Activated CD4-positive, alpha-beta T cell treated with anti-CD3 and anti-CD28 coated beads for 1 hour (primary cell): ENCODE results near the gene PTPA.
A peak's percentile ranks its signal among the peaks of the same experiment; 100 is the strongest.

Experiments
- DNase-seq: peaks from one replicate; pipeline ENCODE4 v3.0.0-alpha.2; 2020

Gene PTPA

DNA sequence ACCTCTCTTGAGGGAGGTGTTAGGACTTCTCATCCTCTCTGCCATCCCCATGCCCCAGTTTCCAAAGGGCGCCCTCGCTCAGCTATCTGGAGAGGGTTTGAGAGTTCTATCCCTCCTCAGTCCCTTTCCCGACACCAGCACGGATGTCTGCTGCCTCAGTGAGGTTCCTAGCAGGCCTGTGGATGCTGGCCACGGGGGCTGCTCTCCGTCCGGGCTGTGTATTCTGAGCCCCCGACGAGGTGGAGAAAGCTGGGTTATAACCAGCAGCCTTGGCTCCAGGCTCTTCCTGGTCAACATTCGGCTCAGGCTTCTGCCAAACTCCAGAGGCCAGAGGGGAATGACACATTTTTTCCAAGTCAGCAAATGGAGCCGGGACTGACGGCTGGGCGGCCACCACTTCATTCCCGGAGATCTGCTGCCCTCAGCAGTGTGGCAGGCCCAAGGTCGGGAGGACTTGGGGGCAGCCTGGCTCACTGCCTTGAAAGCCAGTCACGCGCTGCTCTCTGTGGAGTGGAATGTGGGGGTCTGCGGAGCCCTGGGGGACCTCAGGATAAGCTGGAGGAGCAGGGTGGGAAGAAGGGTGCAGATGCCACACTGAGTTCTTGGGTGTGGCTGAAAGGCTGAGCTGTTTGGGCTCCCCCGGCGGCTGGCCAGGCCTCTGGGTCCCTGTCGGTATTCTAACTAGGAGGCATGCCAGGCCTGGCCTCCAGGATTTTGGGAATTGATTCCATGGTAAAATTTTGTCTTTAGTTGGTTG, 27.4 kb downstream of the PTPA start:
- DNase-seq = no peak

DNA sequence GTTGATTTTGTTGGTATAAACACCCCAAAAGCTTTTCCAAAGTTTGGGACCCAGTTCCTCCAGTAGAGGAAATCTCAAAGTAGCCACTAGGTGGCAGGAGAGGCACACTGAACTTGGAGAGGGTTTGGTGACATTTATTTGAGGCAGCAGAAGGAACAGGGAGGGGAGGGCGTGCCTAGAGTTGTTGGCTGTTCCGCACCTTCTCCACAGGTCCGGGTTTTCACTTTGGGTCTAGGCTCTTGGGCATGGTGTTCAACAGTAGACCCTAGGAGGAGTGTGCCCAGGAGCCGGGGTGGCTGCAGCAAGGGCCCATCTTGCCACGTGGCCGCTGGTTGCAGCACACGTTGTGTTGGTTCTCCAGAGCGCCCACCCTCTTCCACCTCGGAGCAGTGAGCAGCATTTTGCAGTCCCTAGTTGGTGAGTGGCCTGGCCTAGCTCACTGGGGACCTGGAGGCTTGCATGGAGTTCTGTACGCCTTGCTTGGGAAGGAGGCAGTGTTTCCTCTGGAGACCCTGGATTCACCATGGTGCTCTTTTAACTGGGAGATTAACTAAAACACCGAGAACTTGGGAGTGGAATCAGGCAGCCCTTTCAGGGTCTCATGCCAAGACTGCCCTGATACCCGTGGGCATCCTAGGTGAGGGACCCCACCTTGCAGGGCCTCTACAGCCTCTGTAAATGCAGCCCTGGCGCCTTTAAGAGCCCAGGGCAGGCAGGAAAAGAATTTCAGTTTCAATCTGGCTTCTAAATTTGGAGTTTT, 28.2 kb downstream of the PTPA start:
- DNase-seq = peak; percentile 60

DNA sequence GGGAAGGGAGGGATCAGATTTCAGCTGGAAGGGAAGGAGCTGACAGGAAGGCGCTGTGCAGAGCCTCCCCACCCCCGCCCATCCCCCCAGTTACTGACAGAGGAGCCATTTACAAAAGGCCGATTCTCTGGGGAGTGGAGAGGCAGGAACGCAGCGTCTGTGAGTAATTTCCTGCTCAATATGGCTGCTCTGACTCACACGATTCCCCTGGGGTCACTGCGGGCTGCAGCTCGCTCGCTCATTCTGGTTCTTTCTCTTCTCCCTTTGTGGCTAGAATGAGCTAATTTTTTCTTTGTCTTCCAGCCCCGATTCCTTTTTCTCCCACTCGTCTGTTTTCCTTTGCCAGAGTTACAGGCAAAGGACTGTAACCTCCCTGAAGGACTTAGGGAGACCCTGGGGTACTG, 28.8 kb downstream of the PTPA start:
- peak; percentile 68 for DNase-seq

DNA sequence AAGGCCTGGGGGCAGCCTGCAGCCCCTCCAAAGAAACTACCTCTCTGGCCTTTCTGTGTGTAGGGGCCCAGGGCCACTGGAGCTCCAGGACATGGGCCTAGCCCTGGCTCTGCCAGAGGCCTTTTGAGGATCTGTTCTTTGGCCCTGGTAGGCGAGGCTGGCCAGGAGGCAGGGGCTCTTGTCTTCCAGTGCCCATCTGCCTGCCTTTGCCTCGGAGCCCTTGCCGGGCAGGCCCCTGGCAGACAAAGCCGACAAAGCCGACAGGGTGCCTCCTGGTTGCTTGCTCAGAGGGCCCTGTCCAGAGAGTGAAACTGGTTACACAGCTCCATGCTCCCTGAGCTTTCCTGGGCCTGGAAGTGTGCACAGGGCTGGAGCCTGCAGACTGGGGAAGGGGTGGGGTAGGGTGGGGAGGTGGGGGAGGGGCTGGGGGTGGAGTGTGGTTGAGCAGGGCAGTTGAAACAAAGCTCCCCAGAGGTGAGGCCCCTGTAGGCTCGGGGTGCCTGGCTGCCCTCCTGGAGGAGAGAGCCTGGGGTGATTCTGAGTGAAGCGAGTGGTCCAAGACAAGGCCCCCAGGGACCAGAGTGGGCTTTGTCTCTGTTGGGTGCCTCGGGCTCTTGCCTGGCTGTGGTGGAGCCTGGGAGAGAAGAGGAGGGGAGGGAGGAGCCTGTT, 29.3 kb downstream of the PTPA start:
- DNase-seq = peak; percentile 11

DNA sequence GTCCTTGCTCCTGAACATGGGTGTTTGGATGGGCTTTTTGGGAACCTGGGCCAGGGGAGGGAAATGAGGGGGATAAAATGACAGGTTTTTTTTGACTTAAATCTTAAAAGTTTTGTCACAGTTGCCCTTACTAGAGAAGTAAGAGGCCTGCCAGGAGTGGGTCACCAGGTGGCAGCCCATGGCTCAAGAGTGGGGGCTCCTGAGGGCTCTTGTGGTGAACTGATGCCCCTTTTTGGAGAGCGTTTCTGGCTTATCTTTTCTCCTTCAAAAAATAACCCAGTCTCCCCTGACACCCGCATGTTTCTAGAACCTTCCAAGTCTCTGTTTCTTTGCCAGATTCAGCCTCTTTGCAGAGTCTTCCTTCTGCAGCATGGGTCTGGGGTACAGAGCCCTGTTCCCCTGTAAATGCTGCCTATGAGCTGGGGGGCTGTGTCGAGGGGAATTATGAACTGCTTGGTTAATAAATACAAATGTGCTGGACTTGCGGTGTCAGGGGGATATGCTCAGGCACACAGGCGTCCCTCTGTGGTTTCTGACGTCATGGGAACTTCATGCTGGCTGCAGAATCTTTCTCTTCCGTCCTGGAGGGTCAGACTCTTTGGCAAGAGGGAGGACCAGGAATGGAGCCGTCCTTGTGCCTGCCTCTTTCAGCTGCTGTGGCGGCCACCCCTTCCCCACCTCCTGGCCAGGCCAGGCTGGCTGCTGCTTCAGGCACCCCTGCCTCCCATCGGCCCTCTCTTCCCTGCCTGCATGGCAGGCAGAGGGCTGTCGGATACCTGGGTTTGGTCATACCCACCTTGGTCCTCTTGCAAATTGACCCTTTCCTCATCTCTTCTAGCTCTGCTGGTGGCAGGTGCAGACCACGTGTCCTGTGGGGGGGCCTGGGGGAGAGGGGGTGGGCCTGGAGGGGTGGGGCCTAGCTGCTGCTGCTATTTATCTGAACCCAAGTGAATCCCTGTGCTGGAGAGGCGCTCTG, 30.1 kb downstream of the PTPA start:
- no peak for DNase-seq

DNA sequence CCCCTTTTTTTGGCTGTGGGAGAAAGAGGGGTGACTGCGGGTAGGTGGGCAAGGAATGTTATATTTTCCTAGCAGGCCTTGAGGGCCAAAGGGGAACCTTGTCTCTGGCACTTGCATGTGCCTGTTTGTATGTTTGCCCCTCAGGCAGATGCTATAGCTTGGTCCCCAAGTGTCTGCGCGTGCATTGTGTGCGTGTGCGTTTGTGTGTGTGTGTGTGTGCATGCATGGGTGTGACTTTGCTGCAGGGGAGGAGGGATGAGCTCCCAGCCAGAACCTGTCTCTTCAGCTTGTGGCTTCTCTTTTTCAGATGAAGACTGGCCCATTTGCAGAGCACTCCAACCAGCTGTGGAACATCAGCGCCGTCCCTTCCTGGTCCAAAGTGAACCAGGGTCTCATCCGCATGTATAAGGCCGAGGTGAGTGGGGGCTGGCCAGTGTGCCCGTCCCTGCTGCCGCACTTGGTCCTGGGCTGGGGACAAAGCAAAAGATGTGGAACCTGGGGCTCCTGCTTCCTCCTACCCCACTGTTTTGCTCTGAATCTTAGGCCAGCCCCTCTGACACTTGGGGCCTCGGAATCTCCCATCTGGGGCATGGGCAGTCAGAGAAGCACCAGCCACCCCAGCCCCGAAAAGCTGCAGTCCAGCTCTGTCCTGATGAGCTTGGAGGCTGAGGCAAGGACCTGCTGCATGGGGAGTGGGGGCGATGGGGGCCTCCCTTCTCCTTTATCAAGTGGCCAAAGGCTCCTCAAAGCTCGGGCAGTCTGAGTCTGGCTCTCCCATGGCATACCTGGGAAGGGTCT, 31.1 kb downstream of the PTPA start:
- DNase-seq = no peak

DNA sequence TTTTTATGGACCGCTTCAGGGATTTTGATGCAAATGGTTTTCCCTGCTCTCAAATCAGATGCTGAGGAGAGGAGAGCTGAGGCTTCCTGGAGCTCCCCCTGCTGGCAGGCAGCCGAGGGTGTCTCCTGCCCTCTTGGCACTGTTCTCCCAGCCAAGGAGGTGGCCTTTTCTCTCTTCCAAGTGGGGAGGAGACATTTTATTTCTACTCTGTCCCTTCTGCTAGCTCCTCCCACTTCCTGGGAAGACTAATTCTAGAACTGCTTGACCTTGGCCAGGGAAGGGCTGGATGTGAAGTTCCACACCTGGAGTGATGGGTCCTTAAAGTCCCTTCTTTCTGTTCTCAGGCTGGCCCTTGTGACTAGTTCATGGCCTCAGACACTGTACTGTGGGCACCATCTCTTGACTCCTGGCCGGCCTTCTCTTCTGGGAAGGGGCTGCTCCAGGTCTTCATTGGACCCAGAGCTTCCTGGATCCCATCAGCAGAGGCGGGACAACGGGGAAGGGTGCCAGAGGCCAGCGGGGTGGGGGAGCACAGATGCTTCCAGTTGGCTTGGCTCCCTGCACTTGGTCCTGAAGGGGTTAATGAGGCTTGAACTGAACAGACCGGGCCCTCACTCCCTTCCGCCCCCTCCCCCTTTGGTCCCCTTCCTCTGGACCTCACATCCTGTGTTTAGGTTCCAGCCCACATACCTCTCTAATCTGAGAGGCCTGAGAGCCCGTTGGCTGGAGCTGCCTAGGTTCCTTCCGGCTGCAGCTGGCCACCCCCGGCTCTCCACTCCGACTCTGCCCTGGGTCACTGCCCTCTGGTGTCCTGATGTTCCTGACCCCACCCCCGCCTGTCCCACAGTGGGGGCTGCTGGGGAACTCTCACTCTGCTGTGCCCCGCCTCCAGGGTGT, 32.1 kb downstream of the PTPA start:
- DNase-seq = peak; percentile 55

DNA sequence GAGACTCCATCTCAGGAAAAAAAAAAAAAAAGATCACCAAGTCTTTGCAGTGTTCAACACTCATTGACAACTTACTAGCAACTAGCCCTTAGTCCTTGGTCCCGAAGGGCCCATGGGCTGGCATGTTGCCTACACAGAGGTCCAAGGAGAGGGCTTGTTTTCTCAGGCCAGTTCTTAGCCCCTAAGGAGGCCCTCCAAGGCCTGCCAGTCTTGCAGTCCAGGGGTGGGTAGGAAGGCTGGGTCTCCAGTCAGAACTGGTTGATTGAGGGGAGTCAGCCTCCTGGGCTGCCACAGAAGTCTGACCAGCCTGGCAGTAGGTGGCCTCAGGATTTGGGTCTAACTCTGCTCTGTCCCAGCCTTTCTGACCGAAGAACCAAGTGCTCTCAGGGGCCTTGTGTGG, 34.1 kb downstream of the PTPA start:
- DNase-seq = no peak

DNA sequence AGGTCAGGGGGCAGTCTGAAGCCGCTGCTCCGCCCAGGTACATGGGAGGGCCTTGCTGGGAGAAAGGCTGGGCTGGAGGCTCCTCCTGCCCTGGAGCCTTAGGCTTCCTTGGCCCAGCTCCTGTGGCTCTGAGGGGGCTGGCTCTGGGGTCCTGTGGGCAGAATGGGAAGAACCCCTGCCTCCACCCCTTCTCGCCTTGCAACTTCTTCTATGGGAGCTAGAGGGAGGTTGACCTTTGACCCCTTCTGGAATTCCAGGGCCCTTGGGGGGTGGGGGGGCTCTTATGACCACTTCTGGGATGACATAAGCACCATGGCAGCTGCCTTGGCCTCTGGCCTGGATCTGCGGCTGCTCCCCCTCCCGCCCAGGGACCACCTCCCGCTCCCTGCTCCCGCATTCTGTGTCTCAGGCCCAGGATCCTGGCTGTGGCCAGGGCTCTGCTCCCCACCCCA, 34.7 kb downstream of the PTPA start:
- DNase-seq = no peak

DNA sequence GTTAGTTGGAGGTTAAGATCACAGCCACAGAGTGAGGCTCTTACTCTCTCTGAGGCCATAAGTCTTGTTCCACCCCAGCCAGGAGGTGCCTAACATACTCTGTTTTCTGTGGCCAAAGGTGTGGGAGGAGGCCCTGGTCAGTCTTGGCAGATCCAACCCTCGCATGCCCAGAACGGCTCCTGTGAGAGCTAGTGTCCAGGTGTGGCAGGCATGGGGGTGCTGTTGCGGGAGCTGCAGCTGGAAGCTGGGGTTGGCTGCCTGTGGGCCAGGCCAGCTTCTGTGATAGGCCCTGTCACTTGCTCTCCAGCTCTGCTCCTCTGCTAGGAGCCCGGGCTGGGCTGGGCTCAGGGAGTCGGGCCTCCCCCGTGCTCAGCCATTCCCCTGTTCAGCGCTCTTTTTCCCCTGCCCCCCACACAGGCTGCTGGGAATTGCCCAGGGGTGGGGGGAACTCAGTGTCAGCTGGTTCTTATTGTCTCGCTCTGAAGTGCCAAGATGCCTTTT, 35.3 kb downstream of the PTPA start:
- DNase-seq = no peak

DNA sequence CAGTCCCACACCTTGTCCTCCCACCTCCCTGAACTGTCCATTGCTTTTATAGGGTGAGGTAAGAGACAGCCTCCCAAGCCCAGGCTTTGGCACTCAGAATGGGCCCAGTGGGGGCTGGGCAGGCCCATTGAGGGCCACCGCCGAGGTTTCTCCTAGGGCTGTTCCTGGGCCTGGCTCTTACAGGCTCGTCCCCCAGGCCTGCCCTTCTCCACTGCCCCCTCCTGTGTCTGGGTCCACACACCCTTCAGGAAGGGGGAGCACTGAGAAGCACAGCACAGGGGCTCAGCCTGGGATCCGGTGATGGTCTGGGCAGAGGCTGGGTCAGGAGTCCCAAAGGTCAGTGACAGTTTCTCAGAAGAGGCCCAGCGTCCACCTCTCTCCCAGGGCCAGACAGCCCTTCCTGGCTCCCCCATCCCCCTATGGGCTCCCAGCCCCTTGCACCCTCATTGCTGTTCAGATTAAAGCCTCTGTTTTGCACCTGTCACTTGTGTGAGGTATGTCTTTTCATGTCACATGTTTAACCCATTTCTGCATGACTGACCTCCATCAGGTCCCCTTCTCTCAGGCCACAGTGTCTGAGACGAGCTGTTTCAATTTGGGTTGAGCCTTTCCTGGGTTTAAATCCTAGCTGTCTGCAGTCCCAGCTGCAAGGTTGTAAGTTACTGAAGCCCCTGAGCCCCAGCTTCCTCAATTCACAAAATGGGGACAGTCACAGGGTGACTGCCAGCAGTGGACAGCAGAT, 37.4 kb downstream of the PTPA start:
- no peak for DNase-seq

DNA sequence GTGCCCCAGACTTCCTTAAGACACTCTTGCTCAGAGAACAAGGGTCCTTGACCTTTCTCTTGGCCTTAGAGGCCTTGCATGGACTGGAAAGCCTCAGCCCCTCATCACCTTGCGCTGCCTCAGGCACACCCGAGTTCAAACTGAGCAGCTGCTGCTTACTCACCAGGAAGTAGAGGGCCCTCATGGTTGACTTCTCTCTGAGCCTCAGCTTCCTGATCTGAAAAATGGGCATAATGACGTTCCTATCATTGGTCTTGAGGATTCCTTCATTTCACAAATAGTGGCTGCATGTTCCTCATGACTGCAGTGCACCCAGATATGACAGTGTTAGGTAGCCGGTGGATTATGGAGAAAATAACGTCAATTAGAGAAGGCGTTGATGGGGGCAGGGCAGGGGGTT, 38.2 kb downstream of the PTPA start:
- DNase-seq = no peak

DNA sequence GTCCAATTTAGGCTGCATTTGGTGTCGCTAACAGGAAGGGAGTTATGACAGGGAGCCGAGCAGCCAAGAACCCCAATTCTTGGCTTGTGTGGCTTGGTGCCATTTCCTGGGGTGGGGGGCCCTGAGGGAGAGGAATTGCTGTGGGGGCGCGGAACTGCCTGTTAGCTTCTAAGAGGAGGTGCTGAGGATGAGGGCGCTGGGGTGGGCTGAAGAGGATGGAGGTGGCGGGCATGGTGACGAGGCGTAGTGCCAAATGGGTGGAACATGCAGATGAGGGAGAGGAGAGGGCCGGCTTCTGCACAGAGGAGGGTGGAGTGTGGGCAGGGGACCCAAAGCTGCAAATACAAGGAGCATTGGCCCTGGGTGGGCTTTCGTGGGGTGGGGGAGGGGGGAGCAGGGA, 38.9 kb downstream of the PTPA start:
- DNase-seq = no peak

DNA sequence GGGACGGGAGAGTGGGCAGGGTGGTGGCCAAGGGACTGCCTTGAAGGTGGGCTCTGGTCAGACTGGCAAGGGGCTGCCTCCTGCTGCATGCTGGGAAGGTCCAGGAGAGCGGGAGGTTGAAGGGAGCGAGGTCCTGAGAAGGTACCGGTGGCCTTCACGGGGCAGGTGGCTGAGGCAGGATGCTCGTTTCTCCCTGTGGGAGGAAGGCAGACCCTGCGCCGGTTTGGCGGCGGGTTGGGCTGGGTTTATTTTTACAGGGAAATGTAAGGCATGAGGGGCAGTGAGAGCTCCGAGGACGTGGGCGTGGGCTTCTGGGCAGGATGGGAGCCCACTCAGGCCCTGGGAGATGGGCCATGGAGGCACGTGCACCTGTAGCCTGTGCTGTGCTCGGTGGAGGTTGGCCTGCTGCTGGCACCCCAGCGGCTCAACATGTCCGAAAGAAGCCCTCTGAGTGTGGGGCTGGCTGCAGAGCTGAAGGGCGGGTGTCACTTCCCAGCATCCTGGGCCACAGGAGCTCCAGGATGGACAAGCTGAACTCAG, 39.5 kb downstream of the PTPA start:
- DNase-seq = no peak

DNA sequence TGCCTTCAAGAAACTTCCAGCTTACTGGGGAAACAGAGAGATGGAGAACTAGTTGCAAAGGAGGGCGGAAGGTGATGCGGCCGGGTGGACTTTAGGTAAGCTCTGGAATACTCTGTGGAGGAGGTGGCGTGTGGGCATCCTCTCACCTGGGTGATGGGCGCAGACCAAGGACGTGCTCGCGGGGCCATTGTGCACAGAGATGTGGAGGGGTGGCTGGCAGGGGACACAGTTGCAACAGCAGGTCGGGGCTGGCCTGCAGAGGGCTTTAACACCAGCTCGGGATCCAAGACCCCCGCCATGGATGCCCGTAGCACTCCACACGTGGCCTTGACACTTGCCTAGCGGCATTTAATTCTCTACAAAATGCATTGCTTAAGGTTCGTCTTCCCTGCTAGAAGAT, 40.3 kb downstream of the PTPA start:
- DNase-seq = no peak

DNA sequence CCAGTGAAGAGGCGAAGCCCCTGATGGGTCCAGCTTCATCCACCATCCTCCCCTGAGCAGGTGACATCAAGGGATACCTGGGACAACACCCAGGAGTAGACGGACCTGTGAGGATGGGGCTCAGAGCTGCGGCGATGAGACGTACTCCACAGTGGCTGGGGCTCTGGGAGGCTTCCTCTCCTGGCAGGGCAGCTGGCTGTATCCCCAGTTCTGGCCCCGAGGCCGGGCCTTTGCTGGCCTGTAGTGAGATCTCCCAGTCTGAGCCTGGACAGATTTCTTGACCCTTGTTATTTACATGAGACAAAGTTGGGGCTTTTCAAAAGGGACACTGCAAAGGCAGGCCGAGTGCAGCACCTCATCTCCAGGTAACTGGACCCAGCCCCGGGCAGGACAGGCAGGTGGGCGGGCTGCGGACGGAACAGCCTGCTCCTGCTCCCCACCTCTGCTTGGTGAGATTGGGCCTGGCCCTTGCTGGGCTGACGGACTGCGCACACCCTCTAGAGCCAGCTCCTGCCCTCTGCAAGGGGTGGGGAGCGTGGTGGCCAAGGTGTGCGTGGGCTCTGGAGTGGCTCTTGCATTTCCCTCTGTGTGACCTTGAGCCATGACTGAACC, 43.8 kb downstream of the PTPA start:
- DNase-seq = no peak

DNA sequence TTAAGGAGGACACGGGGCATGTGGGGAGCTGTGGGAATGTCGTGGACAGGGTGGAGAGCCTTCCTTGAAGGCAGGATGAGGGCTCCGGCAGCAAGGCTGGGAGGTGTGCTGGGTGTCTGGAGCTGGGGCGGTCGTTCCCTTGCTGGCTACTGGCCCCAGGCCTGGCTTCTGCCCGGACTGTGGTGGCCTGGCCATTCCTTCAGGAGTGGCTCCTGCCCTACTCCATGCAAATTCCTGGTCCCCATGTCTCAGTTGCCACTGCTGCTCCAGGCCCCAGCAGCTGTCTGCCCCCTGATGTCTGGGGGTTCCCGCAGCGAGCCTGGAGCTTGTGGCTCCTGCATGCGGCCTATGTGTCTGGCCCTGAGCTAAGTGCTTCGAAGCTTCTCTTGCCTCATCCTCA, 44.9 kb downstream of the PTPA start:
- DNase-seq = no peak

DNA sequence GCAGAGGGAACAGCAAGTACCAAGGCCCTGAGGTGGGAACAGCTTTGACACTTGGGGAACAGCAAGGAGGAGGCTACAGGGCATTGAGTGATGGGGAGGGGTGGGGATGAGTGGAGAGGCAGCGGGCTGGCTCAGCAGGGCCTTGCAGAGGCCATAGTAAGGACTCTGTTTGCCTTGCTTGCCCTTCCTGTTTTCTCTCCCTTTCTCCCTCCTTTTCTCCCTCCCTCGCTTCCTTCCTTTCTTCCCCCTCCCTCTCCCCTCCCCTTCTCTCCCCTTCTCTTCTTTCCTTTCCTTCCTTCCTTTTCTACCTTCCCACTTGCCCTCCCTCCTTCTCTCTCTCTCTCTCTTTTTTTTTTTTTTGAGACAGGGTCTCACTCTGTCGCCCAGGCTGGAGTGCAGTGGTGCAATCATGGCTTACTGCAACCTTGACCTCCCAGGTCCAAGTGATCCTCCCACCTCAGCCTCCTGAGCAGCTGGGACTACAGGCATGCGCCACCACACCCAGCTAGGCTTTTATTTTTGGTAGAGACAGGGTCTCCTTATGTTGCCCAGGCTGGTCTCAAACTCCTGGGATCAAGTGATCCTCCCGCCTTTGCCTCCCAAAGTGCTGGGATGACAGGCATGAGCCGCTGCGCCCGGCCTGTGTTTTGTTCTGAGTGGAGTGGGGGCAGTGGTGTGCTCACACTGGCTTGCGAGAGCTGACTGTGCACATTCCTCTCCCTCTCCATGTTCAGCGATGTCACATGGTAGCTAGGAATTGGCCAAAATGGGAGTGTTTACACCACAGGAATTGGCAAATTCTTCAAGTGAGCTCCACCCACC, 49.7 kb downstream of the PTPA start:
- no peak for DNase-seq
